ENCODE measurements around the gene ELOA. TPM values are rescaled to one million over a fixed set of nuclear protein-coding genes. Genes with fewer than 3 reads are reported as not detected.
"Not testable (repeated sequence)": the region's sequence is repeated elsewhere in the genome, so short reads cannot be mapped to it uniquely, and the experiment has no call there.

Gene ELOA
- total RNA-seq, 2 experiments from 2014 or later: 24.7 to 41.0 TPM

- Histone ChIP-seq H3K4me1 (ENCODE audit: insufficient read depth, low read length, poor library complexity, severe bottlenecking) (peaks cover 16% of the 10 kb centered on the region), H3K79me2 (ENCODE audit: insufficient read depth, low read depth, low read length) (peaks cover 18% of the 10 kb centered on the region; the same call in 1 of the 2 replicates), H3K9me3 (ENCODE audit: low read length) (no peaks in the 10 kb centered on the region), H3K4me2 (ENCODE audit: low read length) (no peak overlapping the region), H4K20me1 (ENCODE audit: insufficient read depth, low read length) (no peaks in the 10 kb centered on the region), H3K9me2 (ENCODE audit: insufficient read depth, low read length) (no peaks in the 10 kb centered on the region), H3K27ac (ENCODE audit: low read depth, low read length, poor library complexity, severe bottlenecking) (no peak overlapping the region), H2AFZ (ENCODE audit: low read length) (no peak overlapping the region), H3K4me3 (ENCODE audit: low read depth, low read length, poor library complexity, severe bottlenecking) (no peak overlapping the region), H3K36me3 (ENCODE audit: insufficient read depth, low read length) (peaks cover 47% of the 10 kb centered on the region)
- ChIA-PET CTCF (ENCODE audit: unreplicated experiment) (no interaction called here), POLR2A (interaction anchor here (0.5 to 0.8 kb wide), 2 partner anchors 23 to 644 kb away, joined by 3 to 5 read pairs; no protein-coding TSS in a partner anchor)
- no peak for TF ChIP-seq CTCF (conservative IDR thresholded peaks at IDR 0.05; ENCODE audit: low read length)
- no peak for TF ChIP-seq EZH2phosphoT487 (IDR thresholded peaks at IDR 0.05; ENCODE audit: borderline replicate concordance, low read depth, low read length)
- BruUV-seq (replicated peaks): no TSS peak
- no peak for DNase-seq (ENCODE audit: low spot score)
- intact Hi-C loops (cut with micrococcal nuclease; ENCODE audit: unreplicated experiment): no loop called here
These were observed 50.8 kb downstream of the ELOA start for GRCh38 chr1:23793861-23794731.

DNA sequence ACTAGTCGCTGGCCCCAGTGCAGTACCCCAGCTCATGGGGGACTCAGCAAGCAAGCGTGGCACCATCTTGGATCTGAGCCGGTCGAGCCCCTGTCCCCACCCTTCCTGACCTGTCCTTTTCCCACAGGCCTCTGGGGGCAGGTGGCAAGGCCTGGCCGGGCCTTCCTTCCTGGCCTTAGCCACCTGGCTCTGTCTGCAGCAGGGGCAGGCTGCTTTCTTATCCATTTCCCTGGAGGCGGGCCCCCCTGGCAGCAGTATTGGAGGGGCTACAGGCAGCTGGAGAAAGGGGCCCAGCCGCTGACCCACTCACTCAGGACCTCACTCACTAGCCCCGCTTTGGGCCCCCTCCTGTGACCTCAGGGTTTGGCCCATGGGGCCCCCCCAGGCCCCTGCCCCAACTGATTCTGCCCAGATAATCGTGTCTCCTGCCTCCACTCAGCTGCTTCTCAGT, 51.5 kb downstream of the ELOA start:
- ChIA-PET CTCF (ENCODE audit: unreplicated experiment) (interaction anchor here (0.5 kb wide), 1 partner anchor 199 kb away, joined by 9 read pairs; no protein-coding TSS in a partner anchor), POLR2A (interaction anchor here (0.5 kb wide), 1 partner anchor 645 kb away, joined by 5 read pairs; no protein-coding TSS in a partner anchor)
- H4K20me1 ChIP-seq (ENCODE audit: insufficient read depth, low read length); intact Hi-C loops (cut with micrococcal nuclease; ENCODE audit: unreplicated experiment); DNase-seq (ENCODE audit: low spot score); H3K4me2 ChIP-seq (ENCODE audit: low read length); H3K27ac ChIP-seq (ENCODE audit: low read depth, low read length, poor library complexity, severe bottlenecking); H3K4me3 ChIP-seq (ENCODE audit: low read depth, low read length, poor library complexity, severe bottlenecking); H3K9me2 ChIP-seq (ENCODE audit: insufficient read depth, low read length); H3K9me3 ChIP-seq (ENCODE audit: low read length); H2AFZ ChIP-seq (ENCODE audit: low read length): not testable (repeated sequence)
- H3K36me3 ChIP-seq (ENCODE audit: insufficient read depth, low read length): peaks cover 44% of the 10 kb centered on the region
- TSS peak; percentile 69 for BruUV-seq (replicated peaks)
- H3K79me2 ChIP-seq (ENCODE audit: insufficient read depth, low read depth, low read length): peaks cover 18% of the 10 kb centered on the region; the same call in 1 of the 2 replicates
- peaks cover 22% of the 10 kb centered on the region for H3K4me1 ChIP-seq (ENCODE audit: insufficient read depth, low read length, poor library complexity, severe bottlenecking)

GRCh38 chr1:23795676-23796465, 52.6 kb downstream of the ELOA start:
- Histone ChIP-seq H3K9me3 (ENCODE audit: low read length) (no peaks in the 10 kb centered on the region), H3K4me1 (ENCODE audit: insufficient read depth, low read length, poor library complexity, severe bottlenecking) (peaks cover 18% of the 10 kb centered on the region), H3K27ac (ENCODE audit: low read depth, low read length, poor library complexity, severe bottlenecking) (no peak overlapping the region), H4K20me1 (ENCODE audit: insufficient read depth, low read length) (no peaks in the 10 kb centered on the region), H3K4me3 (ENCODE audit: low read depth, low read length, poor library complexity, severe bottlenecking) (no peak overlapping the region), H3K36me3 (ENCODE audit: insufficient read depth, low read length) (peaks cover 44% of the 10 kb centered on the region), H3K9me2 (ENCODE audit: insufficient read depth, low read length) (no peaks in the 10 kb centered on the region), H2AFZ (ENCODE audit: low read length) (no peak overlapping the region), H3K4me2 (ENCODE audit: low read length) (no peak overlapping the region), H3K79me2 (ENCODE audit: insufficient read depth, low read depth, low read length) (peaks cover 18% of the 10 kb centered on the region; the same call in 1 of the 2 replicates)
- no peak for DNase-seq (ENCODE audit: low spot score)
- intact Hi-C loops (cut with micrococcal nuclease; ENCODE audit: unreplicated experiment): no loop called here
- BruUV-seq (replicated peaks): no TSS peak
- no peak for TF ChIP-seq CTCF (conservative IDR thresholded peaks at IDR 0.05; ENCODE audit: low read length)
- TF ChIP-seq EZH2phosphoT487 (IDR thresholded peaks at IDR 0.05; ENCODE audit: borderline replicate concordance, low read depth, low read length): no peak
- ChIA-PET POLR2A (no interaction called here), CTCF (ENCODE audit: unreplicated experiment) (interaction anchor here (0.5 kb wide), 2 partner anchors 12 to 200 kb away, joined by 3 to 9 read pairs; no protein-coding TSS in a partner anchor)

Data from OCI-LY7 (cell line).